HG02678 (cell line): Measurements from ENCODE around the gene LGALS12.

ENCODE experiments used
- ATAC-seq: cut with Tn5 transposase; IDR thresholded peaks from one replicate; pipeline ENCODE4 v1.9.1; 2021; ENCODE audit warnings: mild to moderate bottlenecking, moderate library complexity; ENCODE audit not compliant: unreplicated experiment

The LGALS12 gene, protein sequence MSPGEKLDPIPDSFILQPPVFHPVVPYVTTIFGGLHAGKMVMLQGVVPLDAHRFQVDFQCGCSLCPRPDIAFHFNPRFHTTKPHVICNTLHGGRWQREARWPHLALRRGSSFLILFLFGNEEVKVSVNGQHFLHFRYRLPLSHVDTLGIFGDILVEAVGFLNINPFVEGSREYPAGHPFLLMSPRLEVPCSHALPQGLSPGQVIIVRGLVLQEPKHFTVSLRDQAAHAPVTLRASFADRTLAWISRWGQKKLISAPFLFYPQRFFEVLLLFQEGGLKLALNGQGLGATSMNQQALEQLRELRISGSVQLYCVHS

DNA sequence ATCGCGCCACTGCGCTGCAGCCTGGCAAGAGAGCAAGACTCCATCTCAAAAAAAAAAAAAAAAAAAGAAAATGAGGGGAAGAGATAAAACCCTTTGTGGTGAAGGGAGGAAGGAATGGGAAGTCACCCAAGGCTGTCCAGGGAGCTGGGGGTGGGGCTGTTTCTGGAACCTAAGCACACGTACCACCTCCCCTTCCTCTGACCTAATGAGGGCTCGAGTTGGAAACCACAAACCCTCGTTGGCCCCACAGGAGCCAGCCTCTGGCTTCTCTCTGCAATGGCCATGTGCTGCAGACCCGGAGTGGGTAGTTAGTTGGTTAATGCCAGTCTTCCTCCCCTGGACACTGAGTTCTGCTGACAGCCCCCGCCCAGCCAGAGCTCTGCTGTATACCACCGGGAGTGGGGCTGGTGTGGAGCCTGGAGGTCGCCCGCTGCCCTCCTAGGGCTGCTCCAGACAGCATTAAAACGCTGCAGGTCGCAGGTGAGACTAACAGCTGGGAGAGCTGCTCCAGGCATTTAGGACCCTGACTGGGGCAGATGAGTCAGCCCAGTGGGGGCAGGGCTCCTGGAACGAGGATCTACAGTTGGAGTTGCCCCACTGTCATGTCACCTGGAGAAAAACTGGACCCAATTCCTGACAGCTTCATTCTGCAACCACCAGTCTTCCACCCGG is at the start of gene LGALS12:
Gene LGALS12 (plus strand): TSS at position 228 of the 672 bp plus-strand sequence. CDS start 375 bp downstream, at position 603.
- ATAC-seq, result no peak

DNA sequence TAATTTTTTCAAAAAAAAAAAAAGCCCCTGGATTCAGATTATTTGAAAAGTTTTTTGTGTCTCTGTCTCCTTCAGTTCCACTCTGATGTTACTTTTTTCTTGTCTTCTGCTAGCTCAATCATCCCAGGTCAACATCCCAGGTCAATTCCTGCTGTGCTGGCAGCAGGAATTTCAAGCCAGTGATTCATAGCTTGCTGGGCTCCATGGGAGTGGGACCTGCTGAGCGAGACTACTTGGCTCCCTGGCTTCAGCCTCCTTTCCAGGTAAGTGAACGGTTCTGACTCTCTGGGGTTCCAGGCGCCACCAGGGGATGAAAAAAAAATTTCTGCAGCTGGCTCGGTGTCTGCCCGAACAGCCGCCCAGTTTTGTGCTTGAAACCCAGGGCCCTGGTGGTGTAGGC is 46.3 kb upstream of the LGALS12 start:
- no peak for ATAC-seq

DNA sequence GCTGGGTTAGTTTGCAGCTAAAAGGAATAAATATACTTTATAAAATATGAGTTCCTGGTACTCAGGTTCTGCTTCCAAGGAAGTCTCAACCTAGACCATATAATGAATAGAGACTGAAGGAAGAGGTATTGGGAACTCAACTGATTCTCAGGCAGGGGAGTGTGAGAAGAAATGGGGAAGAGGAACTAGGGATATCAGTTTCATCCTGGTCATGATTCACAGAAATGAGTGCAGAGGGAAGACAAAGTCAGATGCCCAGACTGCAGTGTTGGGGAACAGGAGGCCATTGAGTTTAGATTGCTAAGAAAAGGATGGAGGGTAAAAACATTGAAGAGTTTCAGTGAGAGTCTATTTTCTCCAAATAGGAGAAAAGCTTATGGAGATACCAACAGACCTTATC is 43.7 kb upstream of the LGALS12 start:
- ATAC-seq, result no peak

DNA sequence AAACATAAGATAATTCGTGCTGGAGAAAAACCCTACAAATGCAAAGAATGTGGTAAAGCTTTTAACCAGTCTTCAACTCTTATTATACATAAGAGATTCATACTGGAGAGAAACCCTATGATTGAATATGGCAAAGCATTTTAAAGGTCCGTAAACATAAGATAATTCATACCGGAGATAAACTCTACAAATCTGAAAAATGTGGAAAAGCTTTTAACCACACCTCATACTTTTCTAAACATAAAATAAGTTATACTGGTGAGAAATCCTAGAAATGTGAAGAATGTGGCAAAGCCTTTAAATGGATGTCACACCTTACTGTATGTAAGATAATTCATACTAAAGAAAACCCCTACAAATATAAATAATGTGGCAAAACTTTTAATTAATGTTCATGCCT is 35.6 kb upstream of the LGALS12 start:
- no peak for ATAC-seq

DNA sequence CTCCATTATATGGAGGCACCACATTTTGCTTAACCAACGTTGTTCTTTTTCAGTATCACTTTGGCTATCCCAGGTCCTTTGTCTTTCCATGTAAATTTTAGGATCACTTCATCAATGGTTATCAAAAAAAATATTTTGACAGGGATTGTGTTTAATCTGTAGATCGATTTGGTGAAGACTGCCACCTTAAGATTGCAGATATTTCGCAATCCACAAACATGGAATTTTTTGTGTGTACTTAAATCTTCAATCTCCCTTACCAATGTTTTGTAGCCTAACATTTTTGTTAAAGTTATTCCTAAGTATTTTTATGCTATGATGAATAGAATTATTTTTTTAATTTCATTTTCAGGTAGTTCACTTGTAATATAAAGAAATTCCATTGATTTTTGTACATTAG is 33.5 kb upstream of the LGALS12 start:
- ATAC-seq, result no peak

DNA sequence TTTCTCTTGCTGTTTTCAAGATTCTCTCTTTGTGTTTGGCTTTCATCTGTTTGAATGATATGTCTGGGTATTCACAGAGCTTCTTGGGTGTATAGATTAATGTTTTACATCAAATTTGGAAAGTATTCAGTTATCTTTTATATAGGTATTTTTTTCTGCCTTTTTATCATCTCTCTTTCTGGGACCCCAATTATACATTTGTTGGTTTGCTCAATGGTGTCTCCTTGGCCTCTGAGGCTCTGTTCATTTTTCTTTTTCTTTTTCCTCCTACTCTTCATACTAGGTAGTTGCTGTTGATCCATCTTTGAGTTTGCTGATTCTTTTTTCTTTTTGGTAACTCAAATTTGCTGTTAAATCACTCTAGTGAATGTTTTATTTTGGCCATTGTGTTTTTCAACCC is 29.3 kb upstream of the LGALS12 start:
- ATAC-seq, result no peak

DNA sequence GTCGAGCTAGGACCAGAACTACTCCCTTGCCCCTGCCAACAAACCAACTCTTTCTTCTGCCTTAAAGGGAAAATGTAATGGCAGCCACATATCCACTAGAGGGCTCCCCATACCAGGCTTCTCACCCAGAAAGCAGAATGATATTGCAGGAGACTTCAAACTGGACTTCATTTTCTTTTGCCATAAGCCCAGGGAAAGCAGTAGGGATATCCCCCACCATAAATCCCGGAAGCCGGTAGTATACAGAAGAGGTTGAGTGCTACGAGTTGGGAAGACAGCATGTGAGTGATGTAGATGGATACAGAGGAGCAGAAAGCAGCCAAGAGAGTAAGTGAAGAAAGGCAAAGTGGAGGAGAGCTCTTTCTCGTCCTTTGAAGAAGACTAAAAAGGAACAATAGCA is 27.0 kb upstream of the LGALS12 start:
- no peak for ATAC-seq

DNA sequence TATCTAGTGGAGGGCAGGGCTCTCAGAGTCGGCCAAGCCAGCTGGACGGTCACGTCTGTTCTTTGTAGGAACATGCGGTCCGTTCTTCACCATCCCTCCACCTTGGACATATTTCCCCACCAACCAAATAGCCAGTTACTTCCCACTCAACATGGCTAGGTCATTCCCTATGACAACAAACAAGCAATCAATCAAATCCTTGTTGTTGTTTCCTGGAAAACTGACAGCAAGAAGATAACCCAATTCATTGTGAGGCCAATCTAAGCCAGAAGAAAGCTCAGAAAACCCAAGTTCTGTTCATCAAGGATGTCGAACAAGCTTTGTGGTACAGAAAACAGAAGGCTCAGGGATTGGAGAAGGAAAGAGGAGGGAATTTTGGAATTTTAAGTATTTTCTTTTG is 25.8 kb upstream of the LGALS12 start:
- no peak for ATAC-seq

DNA sequence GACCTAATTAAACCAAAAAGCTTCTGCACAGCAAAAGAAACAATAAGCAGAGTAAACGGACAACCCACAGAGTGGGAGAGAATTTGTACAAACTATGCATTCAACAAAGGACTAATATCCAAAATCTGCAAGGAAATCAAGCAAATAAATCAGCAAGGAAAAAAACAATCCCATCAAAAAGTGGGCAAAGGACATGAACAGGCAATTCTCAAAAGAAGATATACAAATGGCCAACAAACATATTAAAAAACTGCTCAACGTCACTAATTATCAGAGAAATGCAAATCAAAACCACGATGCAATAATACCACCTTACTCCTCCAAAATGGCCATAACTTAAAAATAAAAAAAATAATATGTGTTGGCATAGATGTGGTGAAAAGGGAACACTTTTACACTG is 20.1 kb upstream of the LGALS12 start:
- no peak for ATAC-seq

DNA sequence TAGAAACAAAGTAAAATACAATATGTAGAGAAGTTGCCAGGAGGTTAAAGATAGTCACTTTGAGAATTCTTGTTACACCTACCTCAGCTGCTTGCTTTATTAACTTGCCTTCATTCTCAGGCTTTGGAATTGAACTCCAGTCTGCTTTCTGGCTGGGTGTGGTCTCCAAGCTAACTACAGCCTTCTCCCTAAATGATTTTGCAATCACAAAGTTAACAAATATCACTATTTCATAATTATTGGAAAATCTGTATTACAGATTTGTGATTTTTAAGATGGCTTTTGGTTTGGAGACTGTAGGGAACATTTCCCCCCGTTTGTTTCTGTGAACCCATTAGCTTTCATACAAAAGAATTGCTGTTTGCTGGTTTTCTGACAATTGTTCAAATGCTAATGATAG is 17.1 kb upstream of the LGALS12 start:
- ATAC-seq, result no peak

DNA sequence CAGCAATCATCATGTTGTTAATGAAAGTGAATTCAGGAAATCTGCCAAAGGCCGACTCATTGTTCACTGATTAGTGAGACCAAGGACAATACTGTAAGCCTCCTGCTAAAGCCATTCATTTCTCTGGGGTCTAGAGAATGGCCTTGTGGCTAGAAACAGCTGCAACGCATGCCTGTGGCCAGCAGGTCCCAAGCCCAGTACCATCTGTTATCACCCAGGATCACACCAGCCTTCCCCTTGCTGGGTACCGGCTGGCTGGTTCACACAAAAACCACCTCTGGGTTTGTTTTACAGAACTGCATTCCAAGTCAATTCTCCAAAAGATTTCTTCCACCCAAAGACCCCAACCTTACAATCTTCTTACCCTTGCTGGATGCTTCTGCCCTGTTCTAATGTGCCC is 16.0 kb upstream of the LGALS12 start:
- no peak for ATAC-seq

DNA sequence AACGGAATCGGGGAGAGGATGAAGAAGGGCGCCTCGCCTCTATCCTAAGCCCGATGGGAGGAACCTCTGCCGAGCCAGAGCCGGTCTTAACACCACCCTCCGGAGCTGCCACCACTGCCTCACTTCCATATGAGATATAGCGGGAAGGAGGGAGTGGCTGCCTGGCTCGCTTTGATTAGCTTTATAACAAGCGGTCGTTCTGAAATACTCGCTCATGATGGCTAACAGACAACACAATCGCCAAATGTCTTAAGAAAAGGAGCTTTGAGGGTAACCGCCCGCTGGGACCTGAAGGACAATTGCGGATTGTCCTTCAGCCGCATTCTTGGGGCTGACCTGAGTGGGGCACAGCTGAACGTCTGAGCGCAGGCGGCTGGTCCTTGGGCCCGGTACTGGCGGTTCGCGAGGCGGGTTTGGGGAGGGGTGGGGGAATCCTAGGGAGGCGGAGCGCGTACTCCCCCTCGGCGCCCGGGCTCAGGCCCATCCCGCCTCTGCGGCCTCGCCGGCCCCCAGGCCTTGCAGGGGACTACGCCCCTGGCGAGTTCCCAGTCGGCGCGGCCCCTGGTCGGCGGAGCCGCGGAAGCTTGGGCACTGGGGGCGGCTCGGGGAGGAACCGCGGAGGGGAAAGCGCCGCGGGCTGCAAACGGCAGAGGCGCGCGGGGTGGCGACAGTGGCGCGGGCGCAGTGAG is 15.2 kb upstream of the LGALS12 start, which contains the start of gene PLAAT5:
Gene PLAAT5 (minus strand): TSS at position 617 of the 689 bp plus-strand sequence. CDS start 133 bp downstream, at position 484.
- ATAC-seq, result no peak

DNA sequence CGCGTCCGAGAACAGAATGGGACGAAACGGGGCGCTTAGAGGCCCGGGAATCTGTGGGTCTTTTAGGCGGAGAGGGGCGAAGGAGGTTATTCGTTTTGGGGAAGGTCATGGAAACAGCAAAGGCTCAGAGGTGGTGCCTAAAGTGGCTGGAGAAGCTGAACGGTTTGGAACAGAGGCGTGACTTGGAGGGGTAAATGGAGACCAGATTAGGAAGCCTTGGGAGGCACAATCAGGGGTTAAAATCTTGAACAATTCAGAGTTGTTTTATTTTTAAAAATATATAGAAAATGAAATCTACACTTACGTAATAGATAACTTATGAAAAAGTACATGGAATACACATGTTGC is 14.7 kb upstream of the LGALS12 start:
- ATAC-seq, result no peak

DNA sequence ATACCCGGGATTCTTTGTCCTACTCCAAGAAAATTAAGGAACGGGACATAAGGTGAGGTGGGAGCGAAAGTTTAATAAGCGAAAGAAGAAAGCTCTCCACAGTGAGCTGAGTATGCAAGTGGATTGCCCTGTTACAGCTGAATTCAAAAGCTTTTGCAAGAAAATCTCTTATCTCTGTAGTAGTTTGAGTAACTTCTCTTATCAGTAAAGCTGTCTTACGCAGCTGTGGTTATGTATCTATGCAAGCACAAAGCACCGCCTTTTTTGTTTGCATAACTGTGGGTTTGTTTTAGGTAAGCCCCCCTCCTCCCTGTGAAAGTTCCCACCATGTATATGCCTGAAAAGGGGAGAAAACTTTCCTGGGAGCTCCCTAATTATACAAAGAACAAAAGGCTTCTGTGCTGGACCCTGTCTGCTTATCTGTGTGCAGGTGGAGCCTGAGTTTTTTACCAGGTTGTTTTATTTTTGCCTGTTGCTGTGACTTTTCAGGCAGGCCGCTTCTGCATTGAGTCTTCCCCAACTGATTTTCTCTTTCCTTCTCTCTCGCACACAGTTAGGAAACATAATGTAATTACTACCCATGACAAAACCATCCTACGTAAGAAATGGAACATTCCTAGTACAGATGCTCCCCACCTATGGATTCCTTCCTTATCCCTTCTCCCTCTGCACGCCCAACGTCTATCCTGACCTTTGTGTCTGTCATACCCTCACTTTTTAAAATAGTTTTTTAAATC is 14.1 kb upstream of the LGALS12 start:
- no peak for ATAC-seq

DNA sequence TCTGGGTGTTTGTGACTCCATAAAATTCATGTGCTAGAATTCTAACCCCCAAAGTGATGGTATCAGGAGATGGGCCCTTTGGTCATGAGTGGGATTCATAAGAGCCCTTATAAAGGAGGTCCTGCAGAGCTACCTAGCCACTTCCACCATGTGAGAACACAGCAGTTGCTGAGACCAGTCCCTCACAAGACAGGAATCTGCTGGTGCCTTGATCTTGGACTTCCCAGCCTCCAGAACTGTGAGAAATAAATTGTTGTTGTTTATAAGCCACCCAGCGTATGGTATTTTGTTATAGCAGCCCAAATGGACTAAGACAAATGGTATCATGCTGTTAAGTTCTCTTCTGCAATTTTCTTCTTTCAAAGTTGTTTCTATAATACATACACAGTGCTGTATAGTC is 13.4 kb upstream of the LGALS12 start:
- no peak for ATAC-seq

DNA sequence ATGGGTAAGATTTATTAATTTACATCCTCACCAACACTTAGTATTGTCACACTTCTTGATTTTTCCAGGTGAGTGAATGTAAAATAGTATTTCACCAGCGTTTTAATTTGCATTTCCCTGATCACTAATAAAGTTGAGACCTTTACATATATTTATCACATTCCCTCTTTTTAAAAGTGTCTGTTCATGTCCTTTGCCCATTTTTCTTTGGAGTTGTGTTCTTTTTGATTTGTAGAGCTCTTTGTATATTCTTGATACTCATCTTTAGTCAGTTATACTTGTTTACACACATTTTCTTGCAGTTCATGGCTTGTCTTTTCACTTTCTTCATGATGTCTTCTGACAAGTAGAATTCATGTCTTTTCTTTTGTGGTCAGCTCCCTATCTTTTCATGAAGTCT is 12.8 kb upstream of the LGALS12 start:
- no peak for ATAC-seq

DNA sequence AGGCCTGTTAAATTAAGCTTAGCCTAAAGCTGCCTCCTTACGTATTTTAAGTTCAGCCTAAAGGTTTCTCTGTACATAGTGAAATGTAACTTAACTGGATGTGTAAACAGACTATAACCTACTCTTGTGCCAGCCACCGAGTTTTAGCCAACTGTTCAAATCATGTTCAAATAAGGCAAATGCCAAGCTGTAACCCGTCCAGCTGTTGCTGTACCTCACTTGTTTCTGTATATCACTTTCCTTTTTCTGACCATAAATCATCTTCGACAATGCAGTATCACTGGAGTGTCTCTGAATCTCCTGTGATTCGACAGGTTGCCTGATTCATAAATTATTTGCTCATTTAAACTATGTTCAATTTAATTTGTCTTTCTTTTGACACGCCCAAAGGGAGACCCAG is 10.9 kb upstream of the LGALS12 start:
- ATAC-seq, result no peak

DNA sequence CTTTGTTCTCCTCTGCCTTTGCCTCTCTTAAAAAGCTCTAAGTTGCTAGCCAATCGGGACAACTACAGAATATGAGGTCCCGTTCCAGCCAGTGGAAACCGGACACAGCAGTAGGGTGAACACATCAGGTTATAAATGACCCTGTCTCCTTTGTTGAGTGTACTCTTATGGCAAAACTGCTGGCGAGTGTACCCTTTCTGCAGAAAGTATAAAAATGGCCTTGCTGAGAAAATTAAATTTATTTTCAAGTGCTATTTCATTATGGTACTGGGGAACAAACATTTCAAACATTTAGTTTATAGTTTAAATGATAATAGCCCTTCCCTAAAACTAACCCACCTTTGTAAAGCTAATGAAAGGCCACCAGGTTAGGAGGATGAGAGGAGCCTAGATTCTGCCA is 6.0 kb upstream of the LGALS12 start:
- ATAC-seq, result no peak

DNA sequence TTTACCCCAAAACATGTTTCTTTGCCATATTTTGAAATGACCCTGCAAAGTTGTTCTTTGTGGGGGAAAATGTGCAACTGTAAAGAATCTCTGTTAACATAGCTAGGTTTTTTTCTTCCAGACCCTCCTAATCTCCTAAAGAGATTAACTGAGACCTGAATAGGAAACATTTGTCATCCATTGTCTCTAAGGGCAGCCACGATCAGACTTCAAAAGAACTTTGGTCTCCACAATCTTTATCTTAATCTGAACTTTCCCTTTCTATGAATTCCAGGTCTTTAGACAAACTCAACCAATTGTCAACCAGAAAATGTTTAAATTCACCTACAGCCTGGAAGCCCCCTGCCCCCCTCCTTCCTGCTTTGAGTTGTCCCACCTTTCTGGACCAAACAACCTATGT is 4.6 kb upstream of the LGALS12 start:
- no peak for ATAC-seq

DNA sequence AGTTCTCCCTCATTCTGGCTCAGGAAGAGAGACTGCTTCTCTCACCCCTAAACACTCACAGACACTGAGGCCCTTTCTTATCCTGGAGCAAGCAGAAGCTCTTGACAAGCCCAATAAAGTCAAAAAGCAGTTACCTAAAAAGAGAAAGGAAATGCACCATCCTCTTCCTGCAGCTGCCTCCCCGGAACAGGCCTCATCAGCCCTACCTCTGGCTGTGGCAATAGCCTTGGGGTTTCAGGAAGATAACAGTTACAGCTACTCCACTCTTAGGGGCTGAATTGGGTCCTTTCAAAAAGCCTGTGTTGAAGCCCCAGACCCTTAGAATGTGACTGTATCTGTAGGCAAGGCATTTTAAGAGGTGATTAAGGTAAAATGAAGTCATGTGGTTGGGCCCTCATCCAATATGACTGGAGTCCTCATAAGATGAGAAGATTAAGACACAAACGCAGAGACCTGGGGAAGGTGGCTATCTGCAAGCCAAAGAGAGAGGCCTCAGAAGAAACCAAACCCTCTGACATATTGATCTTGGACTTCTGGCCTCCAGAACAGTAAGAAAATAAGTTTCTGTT is 3.5 kb upstream of the LGALS12 start:
- no peak for ATAC-seq

DNA sequence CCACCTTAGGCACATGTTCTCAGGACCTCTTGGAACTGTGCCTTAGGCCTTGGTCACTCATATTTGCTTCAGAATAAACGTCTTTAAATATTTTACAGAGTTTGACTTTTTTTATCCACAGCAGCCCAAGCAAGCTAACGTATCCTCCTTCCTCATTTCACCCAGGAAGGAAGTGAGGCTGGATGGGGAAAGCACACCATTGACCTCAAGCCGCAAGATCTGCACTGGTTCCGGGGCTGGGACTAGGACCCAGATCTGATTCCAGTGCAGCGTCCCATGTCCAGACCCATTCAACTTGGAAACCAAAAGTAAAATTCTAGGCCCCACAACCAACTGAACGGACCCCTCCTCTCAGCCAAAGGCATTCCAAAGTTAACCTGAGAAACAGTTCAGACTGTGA is 2.4 kb upstream of the LGALS12 start:
- no peak for ATAC-seq
